SJSA1 (cell line): ENCODE data around the gene ZXDC. TPM values are rescaled to one million over a fixed set of nuclear protein-coding genes. Genes with fewer than 3 reads are reported as not detected.

Experiments
- DNase-seq, 2 experiments: peaks; one replicate each; pipeline ENCODE4 v3.0.0-alpha.2; 2015 to 2020; ENCODE audit warnings: low spot score in 2 of 2, low read depth in 1 of 2
- H3K27ac ChIP-seq: fragments of 250-450 bp; sonication (Bioruptor Pico); 2 replicates; pipeline ENCODE4 v1.5.1; 2020; ENCODE audit warnings: mild to moderate bottlenecking, moderate library complexity
- H3K27me3 ChIP-seq: fragments of 250-450 bp; sonication (Bioruptor Pico); replicated peaks from 2 replicates; pipeline ENCODE4 v1.5.1; 2020; ENCODE audit warnings: mild to moderate bottlenecking, moderate library complexity
- H3K36me3 ChIP-seq: fragments of 250-450 bp; sonication (Bioruptor Pico); 2 replicates; pipeline ENCODE4 v1.5.1; 2020; ENCODE audit warnings: mild to moderate bottlenecking
- H3K4me1 ChIP-seq: fragments of 250-450 bp; sonication (Bioruptor Pico); replicated peaks from 2 replicates; pipeline ENCODE4 v1.6.1; 2021; ENCODE audit warnings: mild to moderate bottlenecking
- H3K4me3 ChIP-seq: fragments of 250-450 bp; sonication (Bioruptor Pico); 2 replicates; pipeline ENCODE4 v1.5.1; 2020; ENCODE audit warnings: mild to moderate bottlenecking
- H3K9me3 ChIP-seq: fragments of 250-450 bp; sonication (Bioruptor Pico); replicated peaks from 2 replicates; pipeline ENCODE4 v1.5.1; 2020; ENCODE audit warnings: mild to moderate bottlenecking
- total RNA-seq: library from RNA; depleted of rRNA; stranded (reverse); fragments of >200 nt; shearing (Covaris generic); gene quantifications from 2 replicates; pipeline ENCODE4 v1.2.3, GENCODE V29; 2014

The ZXDC gene
- total RNA-seq, 1 experiment from 2014 or later: 14.0 TPM

DNA sequence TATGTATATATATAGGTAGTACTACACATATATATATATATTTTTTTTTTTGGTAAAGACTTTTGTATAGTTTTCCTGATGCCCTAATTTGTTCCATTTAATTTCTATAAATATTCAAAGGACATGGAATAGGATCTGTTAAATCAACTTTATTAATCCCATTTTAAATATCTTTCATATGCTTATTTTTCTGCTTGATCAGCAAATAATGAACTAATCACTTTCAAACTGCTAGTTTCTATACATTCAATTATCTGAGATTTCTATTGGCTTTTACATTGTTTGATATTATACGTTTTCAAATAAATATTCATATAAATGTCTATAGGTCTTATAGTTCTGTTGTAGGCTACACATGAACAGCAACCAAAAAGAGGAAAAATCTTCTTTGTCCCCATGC, 21.7 kb downstream of the ZXDC start:
- Histone ChIP-seq H3K36me3 (peaks cover 62% of the 10 kb centered on the region), H3K27ac (no peak overlapping the region), H3K4me1 (no peaks in the 10 kb centered on the region), H3K4me3 (no peak overlapping the region), H3K9me3 (no peaks in the 10 kb centered on the region), H3K27me3 (no peaks in the 10 kb centered on the region)
- no peak for DNase-seq

DNA sequence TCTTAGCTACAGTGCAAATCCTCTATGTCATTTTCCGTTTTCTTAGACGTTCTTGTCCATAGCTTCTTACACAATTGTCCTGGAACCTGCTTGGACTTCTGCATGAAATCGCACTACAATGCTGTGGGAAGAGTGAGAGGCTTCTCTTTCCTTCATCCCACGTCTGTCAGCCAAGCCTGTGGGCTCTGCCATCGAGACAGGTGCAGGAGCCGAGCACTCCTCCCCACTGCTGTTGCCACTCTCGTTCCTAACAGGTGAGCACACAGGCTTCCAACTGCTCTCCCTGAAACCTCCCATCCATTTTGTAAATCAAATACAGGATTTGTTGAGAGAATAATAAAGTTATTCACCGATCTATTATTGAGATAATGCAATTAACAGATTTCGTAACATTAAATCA, 23.5 kb downstream of the ZXDC start:
- no peaks in the 10 kb centered on the region for H3K9me3 ChIP-seq
- no peaks in the 10 kb centered on the region for H3K4me1 ChIP-seq
- no peak overlapping the region for H3K4me3 ChIP-seq
- DNase-seq: no peak
- no peaks in the 10 kb centered on the region for H3K27me3 ChIP-seq
- H3K36me3 ChIP-seq: peaks cover 56% of the 10 kb centered on the region
- no peak overlapping the region for H3K27ac ChIP-seq

DNA sequence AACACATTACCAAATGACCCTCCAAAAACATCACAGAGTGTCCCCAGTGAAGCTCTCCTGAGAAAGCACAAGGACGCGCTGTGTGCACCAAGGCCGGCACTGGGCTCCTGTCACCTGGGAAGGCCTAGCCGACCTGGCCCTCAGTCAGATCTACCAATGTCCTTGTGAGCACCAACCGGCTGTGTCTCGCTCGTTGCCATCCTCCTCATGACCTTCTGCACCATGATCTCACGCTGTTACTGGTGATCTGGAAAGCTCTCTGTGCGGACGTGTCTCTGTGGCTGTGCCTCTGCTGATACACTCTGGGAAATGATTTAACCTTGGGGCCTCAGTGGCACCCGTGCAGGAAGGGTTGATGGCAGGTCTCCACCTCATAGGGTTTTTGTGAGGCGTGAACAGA, 24.2 kb downstream of the ZXDC start:
- Histone ChIP-seq H3K36me3 (peaks cover 49% of the 10 kb centered on the region), H3K27ac (no peak overlapping the region), H3K4me1 (no peaks in the 10 kb centered on the region)

DNA sequence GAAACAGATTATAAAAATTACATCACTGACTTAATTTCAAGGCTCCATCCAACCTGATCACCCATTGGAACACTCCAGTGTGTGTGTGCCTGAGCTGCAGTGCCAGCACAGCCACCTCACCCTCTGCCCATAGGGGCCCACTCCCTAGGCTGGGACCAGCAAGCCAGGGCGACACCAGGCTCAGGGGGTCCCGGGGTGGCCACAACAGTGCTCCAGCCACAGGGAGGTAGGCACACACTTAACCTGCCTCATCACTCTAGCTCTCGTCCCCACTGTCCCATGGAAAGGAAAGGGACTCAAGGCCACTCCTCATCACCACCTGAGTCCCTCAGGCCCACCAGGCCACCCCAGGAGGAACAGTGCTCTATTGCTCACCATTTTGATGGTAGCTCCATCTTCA, 24.9 kb downstream of the ZXDC start:
- Histone ChIP-seq H3K36me3 (peaks cover 44% of the 10 kb centered on the region), H3K27me3 (no peaks in the 10 kb centered on the region), H3K4me3 (no peak overlapping the region), H3K4me1 (no peaks in the 10 kb centered on the region), H3K27ac (no peak overlapping the region), H3K9me3 (no peaks in the 10 kb centered on the region)
- DNase-seq: no peak

More for the DNA sequence above, 24.2 kb downstream of the ZXDC start:
- Histone ChIP-seq H3K27me3 (no peaks in the 10 kb centered on the region), H3K9me3 (no peaks in the 10 kb centered on the region), H3K4me3 (no peak overlapping the region)
- DNase-seq: no peak

DNA sequence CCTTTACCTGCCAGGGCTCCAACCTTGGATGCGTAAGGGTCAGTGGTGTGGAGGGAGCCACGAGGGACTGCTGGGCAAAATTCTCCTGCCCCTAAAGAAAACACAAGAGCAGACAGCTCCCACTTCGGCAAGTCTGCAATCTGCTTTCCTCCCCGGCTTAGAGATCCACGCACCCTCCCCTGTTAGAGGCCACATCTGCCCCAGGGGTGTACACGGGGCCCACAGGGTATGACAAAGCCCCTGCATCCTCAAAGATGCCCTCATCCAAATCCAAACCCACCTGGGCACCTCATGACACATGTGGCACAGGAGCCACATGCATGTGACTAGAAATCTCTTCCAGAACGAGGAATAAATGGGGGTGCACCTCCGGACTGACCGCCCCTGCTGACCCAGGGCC, 25.5 kb downstream of the ZXDC start:
- no peaks in the 10 kb centered on the region for H3K27me3 ChIP-seq
- peaks cover 41% of the 10 kb centered on the region for H3K36me3 ChIP-seq
- H3K27ac ChIP-seq: no peak overlapping the region
- no peaks in the 10 kb centered on the region for H3K9me3 ChIP-seq
- H3K4me3 ChIP-seq: no peak overlapping the region
- no peak for DNase-seq
- no peaks in the 10 kb centered on the region for H3K4me1 ChIP-seq

DNA sequence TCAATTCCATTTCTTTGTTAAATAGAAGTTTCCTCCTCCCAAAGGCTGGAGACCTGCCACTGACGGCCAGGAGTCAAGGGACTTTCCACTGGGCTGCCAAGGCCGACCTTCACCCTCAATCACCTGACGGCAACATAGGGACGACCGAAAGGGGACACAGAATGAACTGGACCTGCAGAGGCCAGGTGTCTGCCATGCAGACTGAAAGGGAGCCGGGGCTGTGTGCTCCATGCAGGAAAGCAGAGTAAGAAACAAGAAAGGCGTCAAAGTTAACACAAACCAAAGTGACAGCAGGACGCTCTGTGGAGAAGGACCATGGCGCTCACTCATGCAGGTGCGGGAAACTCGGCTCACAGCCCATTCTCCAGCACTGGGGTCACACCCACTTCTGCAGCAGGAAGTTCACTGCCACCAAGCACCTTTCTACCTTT, 26.1 kb downstream of the ZXDC start:
- DNase-seq: no peak
- Histone ChIP-seq H3K36me3 (peaks cover 38% of the 10 kb centered on the region), H3K9me3 (no peaks in the 10 kb centered on the region), H3K4me3 (no peak overlapping the region), H3K27ac (no peak overlapping the region), H3K27me3 (no peaks in the 10 kb centered on the region), H3K4me1 (no peaks in the 10 kb centered on the region)

DNA sequence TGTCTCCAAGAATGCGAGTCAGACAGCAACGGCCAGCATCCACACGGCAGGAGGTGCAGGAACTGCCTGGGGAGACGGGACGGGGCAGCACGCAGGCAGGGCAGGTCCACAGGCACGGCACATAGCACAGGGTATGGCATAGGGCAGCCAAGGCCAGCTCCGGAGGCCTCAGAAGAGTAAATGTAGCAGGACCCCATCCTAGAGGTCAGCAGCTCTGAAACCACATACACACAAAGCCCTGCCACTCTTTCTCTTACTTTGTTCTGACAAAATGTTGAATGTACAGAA, 26.9 kb downstream of the ZXDC start:
- no peak for DNase-seq

DNA sequence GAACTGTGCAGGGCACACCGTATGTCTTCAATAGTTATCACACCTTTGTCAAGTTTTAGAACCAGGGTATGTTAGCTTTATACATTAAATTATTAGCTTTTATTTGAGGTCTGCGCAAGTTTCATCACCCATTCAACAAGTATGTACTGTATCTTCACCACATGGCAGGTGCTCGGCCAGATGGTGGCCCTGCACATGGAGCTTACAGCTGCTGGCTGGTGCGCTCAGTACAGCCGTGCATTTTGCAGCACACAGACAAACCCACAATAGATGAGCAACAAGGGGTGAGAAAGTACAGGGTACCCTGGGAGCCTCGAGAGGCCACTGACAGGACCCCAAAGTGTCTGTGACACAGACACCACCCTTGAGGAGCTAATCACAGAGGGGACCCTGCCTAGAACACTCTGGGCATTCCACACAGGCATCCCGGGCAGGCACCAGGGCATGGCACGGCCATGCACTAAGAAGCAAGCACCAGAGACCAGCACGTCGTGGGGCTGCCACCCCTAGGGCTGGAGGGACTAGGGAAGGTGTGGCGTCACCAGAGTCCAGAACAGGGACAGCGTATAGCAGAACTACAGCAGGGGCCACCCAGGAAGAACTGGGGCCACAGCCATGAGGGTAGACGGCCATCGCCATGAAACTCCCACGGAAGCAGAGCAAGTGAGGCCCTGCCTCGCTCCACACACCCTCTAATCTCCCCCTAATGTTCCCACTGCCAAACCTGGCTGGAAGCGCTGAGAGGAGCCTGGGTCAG, 27.4 kb downstream of the ZXDC start:
- Histone ChIP-seq H3K27ac (no peak overlapping the region), H3K4me1 (no peaks in the 10 kb centered on the region), H3K4me3 (no peak overlapping the region), H3K27me3 (no peaks in the 10 kb centered on the region), H3K9me3 (no peaks in the 10 kb centered on the region), H3K36me3 (peaks cover 29% of the 10 kb centered on the region)
- no peak for DNase-seq

More for the DNA sequence above, 26.9 kb downstream of the ZXDC start:
- Histone ChIP-seq H3K4me1 (no peaks in the 10 kb centered on the region), H3K36me3 (peaks cover 32% of the 10 kb centered on the region), H3K4me3 (no peak overlapping the region), H3K27ac (no peak overlapping the region), H3K9me3 (no peaks in the 10 kb centered on the region), H3K27me3 (no peaks in the 10 kb centered on the region)

DNA sequence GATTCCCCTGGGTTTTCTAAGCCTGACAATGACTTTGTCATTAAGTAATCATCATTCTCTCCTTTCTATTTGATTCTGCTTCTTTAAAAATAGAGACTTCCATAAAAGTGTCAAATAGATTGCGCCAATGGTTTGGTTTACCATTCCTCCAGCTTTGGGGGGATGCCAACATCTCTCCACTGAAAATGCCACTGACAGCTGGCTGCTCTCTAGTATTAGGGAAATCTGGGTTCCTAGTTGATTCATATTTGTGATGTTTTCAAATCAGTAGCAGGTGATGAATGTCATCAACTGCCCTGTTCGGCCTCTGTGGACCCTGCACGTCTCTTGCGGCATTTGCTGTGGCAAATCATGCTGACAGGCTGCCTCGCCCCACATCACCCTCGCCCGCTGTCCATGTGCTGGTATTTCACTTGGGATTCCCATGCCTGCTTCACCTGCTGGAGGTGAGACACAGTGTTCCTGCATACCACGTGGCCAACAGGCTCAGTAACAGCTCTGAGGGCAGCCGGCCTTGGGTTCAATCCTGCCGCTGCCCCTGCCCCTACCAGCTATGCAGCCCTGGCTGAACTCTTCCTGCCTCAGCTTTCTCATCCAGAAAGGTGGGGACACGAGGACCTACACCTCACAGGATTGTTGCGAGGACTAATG, 28.1 kb downstream of the ZXDC start:
- no peaks in the 10 kb centered on the region for H3K9me3 ChIP-seq
- no peak overlapping the region for H3K4me3 ChIP-seq
- H3K4me1 ChIP-seq: no peaks in the 10 kb centered on the region
- no peak for DNase-seq
- H3K27ac ChIP-seq: no peak overlapping the region
- H3K36me3 ChIP-seq: peaks cover 26% of the 10 kb centered on the region
- no peaks in the 10 kb centered on the region for H3K27me3 ChIP-seq

DNA sequence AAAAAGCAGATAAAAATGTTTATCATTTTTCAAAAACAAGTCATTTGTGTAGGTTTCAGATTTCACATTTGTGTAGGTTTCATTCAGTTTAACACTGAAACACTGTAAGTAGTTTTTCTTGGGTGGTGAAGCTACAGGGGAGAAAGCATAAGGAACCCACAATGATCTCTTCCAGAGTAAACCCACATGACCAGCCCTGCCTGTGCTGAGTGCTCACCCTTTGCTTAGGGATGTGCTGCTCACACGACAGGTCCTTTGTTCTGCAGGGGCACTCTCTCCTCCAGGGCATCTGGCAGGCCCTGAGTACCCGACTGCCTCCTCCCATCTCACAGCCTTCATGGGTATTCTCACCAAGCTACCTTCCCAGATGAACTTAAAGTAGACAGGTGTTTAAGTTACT, 28.9 kb downstream of the ZXDC start:
- Histone ChIP-seq H3K4me1 (no peaks in the 10 kb centered on the region), H3K36me3 (peaks cover 23% of the 10 kb centered on the region), H3K27me3 (no peaks in the 10 kb centered on the region), H3K4me3 (no peak overlapping the region), H3K9me3 (no peaks in the 10 kb centered on the region), H3K27ac (no peak overlapping the region)
- no peak for DNase-seq

DNA sequence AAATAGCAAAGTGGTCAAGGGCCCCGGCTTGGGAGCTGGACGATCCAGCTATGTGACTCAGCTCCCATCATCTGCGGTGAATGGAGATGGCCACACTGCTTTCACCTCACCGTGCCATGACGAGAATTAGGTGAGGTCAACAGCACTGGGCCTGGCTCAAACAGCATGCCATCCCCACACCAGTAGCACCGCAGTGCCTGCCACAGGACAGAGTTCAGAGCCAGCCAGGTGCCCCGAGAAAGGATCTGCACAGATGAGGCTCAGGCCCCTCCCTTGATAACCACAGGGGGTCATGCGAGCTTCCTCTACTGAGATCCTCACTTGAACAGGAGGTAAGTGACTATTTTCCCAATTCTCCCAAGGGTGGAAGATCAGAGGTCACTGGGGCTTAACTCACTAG, 29.4 kb downstream of the ZXDC start:
- no peak for DNase-seq
- Histone ChIP-seq H3K4me1 (no peaks in the 10 kb centered on the region), H3K27me3 (no peaks in the 10 kb centered on the region), H3K36me3 (peaks cover 20% of the 10 kb centered on the region), H3K9me3 (no peaks in the 10 kb centered on the region), H3K4me3 (no peak overlapping the region), H3K27ac (no peak overlapping the region)

DNA sequence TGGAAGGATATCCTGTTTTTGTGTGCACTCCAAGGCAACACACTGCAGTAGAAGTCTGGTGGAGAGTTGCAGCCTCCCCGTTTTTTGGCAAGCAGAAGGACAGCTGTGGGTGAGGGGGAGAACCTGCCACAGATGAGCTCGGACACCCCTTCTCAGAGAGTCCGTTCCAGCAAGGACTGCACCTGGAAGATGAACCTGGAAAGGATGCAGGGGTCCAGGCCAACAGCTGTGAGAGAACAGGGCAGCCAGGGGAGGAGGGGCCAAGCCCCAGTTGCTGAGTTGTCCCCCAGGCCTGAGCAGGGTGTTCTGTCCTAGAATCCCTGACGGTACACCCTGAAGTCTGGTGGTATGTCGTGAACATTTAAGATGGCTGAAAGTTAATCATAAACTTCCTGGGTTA, 30.2 kb downstream of the ZXDC start:
- peaks cover 19% of the 10 kb centered on the region for H3K36me3 ChIP-seq
- DNase-seq: no peak
- no peaks in the 10 kb centered on the region for H3K27me3 ChIP-seq
- no peaks in the 10 kb centered on the region for H3K9me3 ChIP-seq
- H3K27ac ChIP-seq: no peak overlapping the region
- no peak overlapping the region for H3K4me3 ChIP-seq
- H3K4me1 ChIP-seq: no peaks in the 10 kb centered on the region

DNA sequence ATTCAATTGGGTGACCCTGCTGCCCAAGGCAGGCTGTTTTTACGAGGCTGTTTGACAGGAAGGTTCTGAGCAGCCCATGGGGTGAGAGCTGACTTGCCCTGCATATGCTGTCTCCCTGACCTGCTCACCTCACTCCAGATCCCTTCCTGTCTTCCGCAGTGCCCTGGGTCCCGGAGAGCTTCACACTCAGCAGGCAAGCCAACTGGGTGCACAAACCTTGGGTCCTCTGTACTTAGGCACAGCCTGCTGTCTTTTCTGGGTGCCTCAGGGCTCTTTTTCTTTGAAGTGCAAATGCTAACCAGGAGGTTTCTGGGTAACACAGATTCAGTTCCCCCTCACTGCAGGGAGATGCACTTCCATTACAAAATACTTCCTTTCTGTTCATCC, 32.8 kb downstream of the ZXDC start:
- Histone ChIP-seq H3K9me3 (no peaks in the 10 kb centered on the region), H3K27me3 (no peaks in the 10 kb centered on the region), H3K4me1 (no peaks in the 10 kb centered on the region), H3K27ac (no peak overlapping the region), H3K36me3 (peaks cover 6% of the 10 kb centered on the region), H3K4me3 (no peak overlapping the region)
- DNase-seq: no peak

DNA sequence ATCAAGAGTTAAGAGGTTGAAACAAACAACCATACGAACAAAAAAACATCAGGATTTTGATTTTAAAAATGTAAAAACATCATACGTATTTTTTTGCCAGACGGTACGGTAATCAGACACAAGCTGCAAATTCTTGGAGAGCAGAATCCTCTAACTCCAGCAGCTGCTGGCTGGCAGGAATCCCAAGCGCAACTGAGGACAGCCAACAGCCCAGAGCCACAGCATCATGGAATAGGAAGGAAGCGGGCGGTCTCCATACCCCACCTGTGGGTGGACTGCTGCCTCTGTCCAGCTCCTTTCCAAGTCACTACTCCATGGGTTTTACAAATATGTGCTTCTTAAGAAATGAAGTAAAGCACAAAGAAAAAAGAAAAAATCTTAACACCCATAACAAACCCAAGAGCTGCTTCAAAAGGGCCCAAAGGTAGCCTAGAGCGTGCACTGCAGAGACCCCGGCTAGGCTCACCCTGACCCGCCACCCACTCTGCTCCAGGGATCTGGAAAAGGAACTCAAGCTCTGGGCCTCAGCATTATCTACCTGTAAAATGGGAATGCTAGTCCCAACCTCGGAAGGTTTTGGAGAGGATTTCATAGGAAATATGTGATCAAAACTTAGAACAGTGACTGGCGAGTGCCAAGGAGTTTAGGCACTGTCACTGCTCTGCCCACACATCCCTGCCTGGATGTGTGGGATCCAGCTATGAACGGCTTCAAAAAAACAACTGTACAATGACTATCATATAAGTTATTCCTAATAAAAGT, 33.4 kb downstream of the ZXDC start:
- H3K27me3 ChIP-seq: no peaks in the 10 kb centered on the region
- no peaks in the 10 kb centered on the region for H3K4me1 ChIP-seq
- DNase-seq: no peak
- H3K9me3 ChIP-seq: no peaks in the 10 kb centered on the region
- H3K4me3 ChIP-seq: no peak overlapping the region
- H3K27ac ChIP-seq: no peak overlapping the region
- H3K36me3 ChIP-seq: peaks cover 5% of the 10 kb centered on the region
